Esophagus squamous epithelium (tissue), 4 donors: Measurements from ENCODE around the gene ADAMTSL2.

Experiments
- POLR2A ChIP-seq, 4 donors: fragments of 450-650 bp; IDR thresholded peaks; one replicate each; pipeline ENCODE4 v1.6.1; 2017; ENCODE audit warnings: antibody characterized with exemption in 4 of 4, mild to moderate bottlenecking in 4 of 4, moderate library complexity in 3 of 4
- TF ChIP-seq, protein P1 (sequence below), 6 experiments: fragments of 450-650 bp in 4 of 6; fragments of 200-600 bp in 2 of 6; sonication (generic) in 2 of 6; IDR thresholded peaks; one replicate each; pipeline ENCODE4 v1.5.1; 2016 to 2019; ENCODE audit warnings: antibody characterized with exemption in 6 of 6, mild to moderate bottlenecking in 4 of 6, moderate library complexity in 4 of 6

DNA sequence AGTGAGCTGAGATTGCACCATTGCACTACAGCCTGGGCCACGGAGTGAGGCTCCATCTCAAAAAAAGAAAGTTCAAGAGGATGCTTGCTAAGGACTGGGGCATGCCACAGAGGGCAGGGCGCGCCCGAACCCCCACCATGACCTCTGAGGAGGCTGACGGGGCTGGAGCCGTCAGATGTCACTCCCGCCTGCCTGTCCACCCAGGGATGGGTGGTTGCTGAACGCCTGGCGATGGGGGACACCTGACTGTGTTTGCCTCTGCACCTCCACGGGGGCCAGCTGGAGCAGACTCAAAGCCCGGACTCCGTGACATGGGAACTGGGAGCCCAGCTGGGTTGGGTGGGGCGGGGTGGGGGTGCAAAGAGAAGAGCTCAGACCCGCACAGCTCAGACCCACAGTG is 31.9 kb downstream of the ADAMTSL2 start:
- TF ChIP-seq, protein P1, sequence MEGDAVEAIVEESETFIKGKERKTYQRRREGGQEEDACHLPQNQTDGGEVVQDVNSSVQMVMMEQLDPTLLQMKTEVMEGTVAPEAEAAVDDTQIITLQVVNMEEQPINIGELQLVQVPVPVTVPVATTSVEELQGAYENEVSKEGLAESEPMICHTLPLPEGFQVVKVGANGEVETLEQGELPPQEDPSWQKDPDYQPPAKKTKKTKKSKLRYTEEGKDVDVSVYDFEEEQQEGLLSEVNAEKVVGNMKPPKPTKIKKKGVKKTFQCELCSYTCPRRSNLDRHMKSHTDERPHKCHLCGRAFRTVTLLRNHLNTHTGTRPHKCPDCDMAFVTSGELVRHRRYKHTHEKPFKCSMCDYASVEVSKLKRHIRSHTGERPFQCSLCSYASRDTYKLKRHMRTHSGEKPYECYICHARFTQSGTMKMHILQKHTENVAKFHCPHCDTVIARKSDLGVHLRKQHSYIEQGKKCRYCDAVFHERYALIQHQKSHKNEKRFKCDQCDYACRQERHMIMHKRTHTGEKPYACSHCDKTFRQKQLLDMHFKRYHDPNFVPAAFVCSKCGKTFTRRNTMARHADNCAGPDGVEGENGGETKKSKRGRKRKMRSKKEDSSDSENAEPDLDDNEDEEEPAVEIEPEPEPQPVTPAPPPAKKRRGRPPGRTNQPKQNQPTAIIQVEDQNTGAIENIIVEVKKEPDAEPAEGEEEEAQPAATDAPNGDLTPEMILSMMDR (IDR thresholded peaks at IDR 0.05) = no peak
- no peak for TF ChIP-seq POLR2A (IDR thresholded peaks at IDR 0.05)
